Stimulated activated CD8-positive, alpha-beta memory T cell treated with anti-CD3 and anti-CD28 coated beads, Interleukin-15, amount 100 ng/mL, for 1 hour (primary cell): ENCODE results near the gene MZT1.
"Not testable (repeated sequence)": the region's sequence is repeated elsewhere in the genome, so short reads cannot be mapped to it uniquely, and the experiment has no call there.

Source experiments
- DNase-seq: peaks from one replicate; pipeline ENCODE4 v3.0.0-alpha.2; 2020; ENCODE audit warnings: low read depth

The MZT1 gene, protein sequence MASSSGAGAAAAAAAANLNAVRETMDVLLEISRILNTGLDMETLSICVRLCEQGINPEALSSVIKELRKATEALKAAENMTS

GRCh38 chr13:72727417-72728289 lies at the start of gene MZT1, which contains the start of gene BORA:
TSS of gene MZT1 (minus strand) at chr13:72727629. CDS start at chr13:72727602, 27 bp downstream.
TSS of gene BORA (plus strand) at chr13:72727923. CDS start at chr13:72728941, 1,018 bp downstream.
- peak; percentile 85 for DNase-seq

DNA sequence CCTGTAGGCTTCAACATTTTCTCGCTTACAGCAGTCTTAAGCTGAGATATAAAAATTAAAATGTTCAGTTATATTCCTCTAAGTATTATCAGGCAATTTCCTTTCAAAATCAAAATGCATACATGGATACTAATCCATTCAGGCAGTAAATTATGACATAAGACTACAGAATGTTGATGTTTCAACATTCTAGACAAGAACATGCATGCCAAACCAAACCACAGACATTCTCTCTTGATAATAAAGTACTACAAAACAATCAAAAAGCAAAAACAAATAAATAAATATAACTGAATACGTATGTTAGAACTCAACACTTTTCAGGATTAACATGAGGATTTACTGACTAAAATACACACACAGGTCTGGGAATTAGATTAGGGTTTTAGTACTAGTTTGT lies 46.6 kb upstream of the MZT1 start:
- no peak for DNase-seq

- DNase-seq = no peak
These were observed 36.0 kb upstream of the MZT1 start for GRCh38 chr13:72763411-72763810.

DNA sequence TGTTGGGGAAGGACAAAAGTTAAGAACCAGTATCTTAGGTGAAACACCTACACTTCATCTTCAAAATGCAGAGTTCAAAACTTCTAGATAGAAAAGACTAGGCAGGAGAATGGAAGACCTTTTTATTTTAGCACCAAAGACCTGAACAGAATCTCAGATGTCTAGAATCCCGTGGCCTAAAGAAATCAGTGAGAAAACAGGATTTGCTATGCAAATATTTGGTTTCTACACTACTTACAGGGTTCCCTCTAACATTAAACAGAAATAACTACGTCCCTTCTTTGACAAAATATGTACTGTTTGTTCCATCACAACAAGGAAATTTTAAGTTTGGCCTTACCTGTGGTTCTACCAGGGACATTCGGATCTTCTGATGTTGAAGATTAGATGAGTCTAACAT lies 32.8 kb upstream of the MZT1 start:
- no peak for DNase-seq

GRCh38 chr13:72757792-72758535 lies 30.5 kb upstream of the MZT1 start:
- DNase-seq = no peak

- DNase-seq = no peak
These were observed 26.7 kb upstream of the MZT1 start for GRCh38 chr13:72754111-72754510.

DNA sequence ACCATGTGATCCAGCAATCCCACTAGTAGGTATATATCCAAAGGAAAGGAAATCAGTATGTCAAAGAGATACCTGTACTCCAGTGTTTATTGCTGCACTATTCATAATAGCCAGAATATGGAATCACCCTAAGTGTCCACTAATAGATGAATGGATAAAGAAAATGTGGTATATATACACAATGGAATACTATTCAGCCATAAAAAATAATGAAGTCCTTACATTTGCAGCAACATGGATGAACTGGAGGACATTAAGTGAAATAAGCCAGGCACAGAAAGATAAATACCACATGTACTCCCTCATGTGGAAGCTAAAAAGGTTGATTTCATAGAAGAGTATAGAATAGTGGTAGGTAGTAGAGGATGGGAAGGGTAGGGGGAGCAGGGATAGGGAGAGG lies 23.8 kb upstream of the MZT1 start:
- no peak for DNase-seq

GRCh38 chr13:72745260-72745659 lies 17.8 kb upstream of the MZT1 start:
- DNase-seq = no peak

GRCh38 chr13:72740015-72740414 lies 12.6 kb upstream of the MZT1 start:
- no peak for DNase-seq

DNA sequence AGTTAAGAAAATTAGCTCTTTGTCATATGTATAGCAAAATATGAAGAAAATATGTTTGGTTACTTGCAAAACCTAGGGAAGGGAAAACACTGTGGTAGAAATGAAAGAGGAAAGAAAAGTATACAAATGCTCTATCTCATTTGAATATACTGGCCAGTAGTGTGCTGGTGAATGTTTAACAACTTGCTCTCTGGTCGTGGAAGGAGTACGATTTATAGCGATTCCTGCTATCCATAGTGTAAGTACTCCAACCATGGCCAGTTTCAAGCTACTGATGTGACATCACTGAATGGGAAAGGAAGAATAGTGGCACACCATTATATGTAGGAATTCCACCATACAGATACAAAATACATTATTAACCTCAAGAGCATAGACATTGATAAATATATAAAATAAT lies 9.6 kb upstream of the MZT1 start:
- no peak for DNase-seq

DNA sequence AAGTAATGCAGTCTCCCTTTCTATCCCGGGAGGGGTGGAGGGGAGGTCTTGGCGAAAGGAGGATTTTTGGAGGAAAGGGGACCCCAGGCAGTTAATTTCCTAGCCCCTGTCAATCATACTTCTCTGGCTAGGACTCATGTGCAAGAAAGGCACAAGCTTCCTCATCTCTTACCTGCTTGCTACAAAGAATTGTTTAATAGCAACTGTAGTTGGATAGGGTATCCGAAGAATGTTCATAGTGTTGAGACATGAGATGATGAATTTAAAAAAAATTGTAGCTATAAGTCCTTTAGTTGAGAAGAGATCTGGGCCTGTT lies 819 bp upstream of the MZT1 start:
- no peak for DNase-seq

DNA sequence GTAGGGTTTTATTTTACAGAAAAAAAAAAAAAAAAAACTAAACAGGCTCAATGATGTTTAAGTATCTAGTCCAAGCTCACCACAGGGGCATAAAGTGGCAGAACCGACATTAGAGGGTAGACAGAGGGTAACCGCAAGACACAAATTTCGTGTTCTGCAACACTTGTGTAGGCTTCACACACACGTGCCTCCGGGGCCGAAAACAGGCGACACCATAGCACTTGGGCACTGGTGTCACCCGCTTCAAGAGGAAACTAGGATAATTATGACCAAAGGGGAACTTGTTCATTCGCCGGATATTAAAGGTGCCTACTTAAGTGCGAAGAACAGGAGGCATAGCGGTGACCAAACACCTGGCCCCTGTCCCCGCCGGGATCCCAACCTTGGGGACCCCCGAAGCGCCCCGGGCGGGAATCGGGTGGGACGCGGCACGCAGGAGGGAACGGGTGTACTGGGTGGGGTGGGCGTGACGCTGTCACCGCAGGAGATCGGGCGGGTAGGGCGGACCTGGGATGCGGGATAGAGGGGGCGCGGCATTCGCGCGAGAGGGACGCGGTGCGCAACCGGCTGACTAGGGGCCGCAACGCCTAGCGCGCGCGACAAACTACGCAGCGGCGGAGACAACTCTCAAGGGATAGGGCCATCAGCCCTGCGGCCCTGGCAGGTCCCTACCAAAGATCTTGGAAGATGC lies 558 bp downstream of the MZT1 start:
- no peak for DNase-seq

GRCh38 chr13:72726185-72726584 lies 1.2 kb downstream of the MZT1 start:
- DNase-seq = not testable (repeated sequence)

- no peak for DNase-seq
These were observed 10.7 kb downstream of the MZT1 start for GRCh38 chr13:72716776-72717175.

- DNase-seq = no peak
These were observed 26.9 kb downstream of the MZT1 start for GRCh38 chr13:72700509-72700908.

- no peak for DNase-seq
These were observed 29.3 kb downstream of the MZT1 start for GRCh38 chr13:72698164-72698563.

DNA sequence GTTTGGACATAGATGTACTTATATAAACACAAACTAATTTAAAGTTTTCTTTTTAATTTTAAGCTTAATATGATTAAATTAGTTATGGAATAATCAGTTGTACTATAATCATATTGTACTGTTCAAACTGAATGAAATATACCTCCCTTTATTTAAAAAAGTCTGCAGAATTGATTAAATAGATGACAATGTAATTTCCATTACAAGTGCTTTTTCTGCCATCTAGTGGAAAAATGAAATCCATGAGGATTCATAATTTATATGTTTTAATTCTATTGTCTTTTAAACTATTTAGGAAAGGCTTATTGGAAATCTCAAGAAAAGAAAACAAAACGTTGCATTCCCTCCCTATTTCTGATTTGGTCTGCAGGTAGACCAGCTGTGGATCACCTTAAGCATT lies 30.9 kb downstream of the MZT1 start:
- no peak for DNase-seq

DNA sequence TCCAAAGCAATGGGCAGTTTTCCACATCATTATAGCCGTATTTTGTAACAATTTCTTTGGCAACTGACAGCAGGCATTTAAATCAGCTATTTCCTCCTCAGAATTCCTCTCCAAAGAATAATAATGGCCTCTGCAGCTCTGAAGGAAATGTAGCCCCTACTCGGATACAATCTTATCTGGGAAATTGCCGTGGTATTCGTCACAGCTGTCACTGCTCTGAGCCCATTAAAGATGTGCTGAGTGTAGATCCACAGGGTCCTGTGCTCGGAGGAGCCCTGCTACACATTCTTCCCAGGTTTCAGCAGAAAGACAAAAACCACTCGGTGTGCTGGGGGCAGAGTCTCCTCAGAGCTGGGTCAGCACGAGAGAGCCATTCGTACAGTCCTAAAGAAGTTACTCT lies 33.1 kb downstream of the MZT1 start:
- no peak for DNase-seq

DNA sequence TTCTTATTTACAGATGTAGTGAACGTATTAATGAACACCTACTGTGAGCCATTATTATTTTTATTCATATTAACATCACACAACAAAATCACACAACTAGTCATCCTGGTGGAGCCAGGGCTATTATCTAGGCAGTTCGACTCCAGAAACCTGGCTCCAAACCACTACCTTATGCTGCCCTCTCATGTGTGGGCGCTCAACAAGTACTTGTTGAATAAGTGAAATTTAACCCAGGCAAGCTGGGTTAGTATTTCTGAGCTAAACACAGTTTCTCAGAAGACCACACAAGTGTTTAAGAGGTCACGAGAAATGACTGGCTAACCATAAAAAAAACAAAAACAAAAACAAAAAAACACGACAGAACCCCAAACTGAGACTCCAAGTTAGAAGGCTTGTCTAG lies 33.6 kb downstream of the MZT1 start:
- DNase-seq = no peak

DNA sequence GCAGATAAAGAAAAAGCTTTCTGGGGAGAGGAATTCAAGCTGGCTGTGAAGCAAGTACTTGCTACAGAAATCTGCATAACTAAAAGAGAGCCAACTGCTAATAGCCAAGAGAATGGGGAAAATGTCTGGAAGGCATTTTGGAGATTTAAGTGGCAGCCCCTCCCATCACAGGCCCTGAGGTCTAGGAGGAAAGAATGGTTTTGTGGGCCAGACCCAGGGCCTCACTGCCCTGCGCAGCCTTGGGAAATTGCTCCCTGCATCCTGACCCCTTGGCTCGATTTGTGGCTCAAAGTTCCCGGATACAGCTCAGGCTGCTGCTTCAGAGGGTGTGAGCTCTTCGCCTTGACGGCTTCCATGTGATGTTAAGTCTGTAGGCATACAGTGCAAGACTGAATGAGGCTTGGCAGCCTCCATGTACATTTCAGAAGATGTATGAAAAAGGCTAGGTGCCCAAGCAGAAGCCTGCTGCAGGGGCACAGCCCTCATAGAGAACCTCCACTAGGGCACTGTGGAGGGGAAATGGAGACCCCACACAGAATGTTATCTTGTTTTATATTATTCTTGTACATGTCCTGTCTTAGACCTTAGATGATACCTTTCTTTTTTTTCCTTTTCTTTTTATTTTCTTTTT lies 34.4 kb downstream of the MZT1 start:
- no peak for DNase-seq

DNA sequence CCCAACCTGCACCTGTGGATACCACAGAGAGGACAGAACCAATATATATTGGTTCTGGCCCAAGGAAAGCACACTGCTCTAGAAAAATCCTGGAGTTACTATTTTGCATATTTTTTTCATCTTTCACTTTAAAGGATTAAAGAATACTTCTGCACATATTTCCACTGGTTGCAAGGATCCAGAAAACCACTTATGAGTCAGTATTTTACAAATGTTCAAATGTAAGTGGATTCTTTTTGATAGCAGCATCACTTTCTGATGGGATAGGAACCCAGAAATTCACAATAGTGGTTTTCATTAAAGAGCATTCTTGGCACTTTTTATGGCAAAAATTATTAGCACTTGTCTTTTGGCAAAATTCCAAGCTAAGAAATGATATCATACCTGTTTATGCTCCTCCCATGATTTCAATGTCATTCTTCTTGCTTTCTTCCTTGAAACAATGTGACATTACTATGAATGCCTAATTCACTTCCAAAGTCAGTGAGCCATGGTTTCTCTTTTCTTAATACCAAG lies 38.2 kb downstream of the MZT1 start:
- DNase-seq = no peak

GRCh38 chr13:72686766-72687165 lies 40.7 kb downstream of the MZT1 start:
- no peak for DNase-seq
